Sciatic nerve (tissue), 2 donors: ENCODE results near the gene TCEAL4. TPM values are rescaled to one million over a fixed set of nuclear protein-coding genes. Genes with fewer than 3 reads are reported as not detected.
A peak's percentile ranks its signal among the peaks of the same experiment; 100 is the strongest.
"Not testable (repeated sequence)": the region's sequence is repeated elsewhere in the genome, so short reads cannot be mapped to it uniquely, and the experiment has no call there.

Experiments used
- ATAC-seq: fragments of 200-7000 bp; cut with Tn5 transposase; one replicate; pipeline ENCODE4 v1.9.1; 2020; ENCODE audit warnings: mild to moderate bottlenecking, moderate library complexity
- DNase-seq: peaks from one replicate; pipeline ENCODE4 v3.0.0-alpha.2; 2020; ENCODE audit warnings: low spot score
- intact Hi-C: fragments of 100-400 bp; cut with DNase I; formaldehyde crosslinking; loops from one replicate; pipeline ENCODE4 v1.14.2; 2022
- total RNA-seq: library from RNA; stranded (reverse); fragmentation: NEBNext Ultra II Directional; extraction: Animal tissue kit (Norgen Biotek cat#: 25700); gene quantifications from one replicate; pipeline ENCODE4 v1.2.1, GENCODE V29; 2021
- donor health status: DM: no; HTN: no; CAD: no.
- donor health status: DM: no; HTN: no; CAD: no.

Gene TCEAL4
- total RNA-seq, 1 donor from 2014 or later, result 102 TPM

- DNase-seq, result no peak
- ATAC-seq, result no peak
- intact Hi-C loops, result no loop called here
These were observed 719 bp upstream of the TCEAL4 start for GRCh38 chrX:103584596-103584995.

- ATAC-seq, result peak; percentile 76
- DNase-seq, result no peak
- intact Hi-C loops, result no loop called here
These were observed 965 bp downstream of the TCEAL4 start for GRCh38 chrX:103586314-103586646.

- DNase-seq, result no peak
- no peak for ATAC-seq
- intact Hi-C loops, result no loop called here
These were observed 1.3 kb downstream of the TCEAL4 start for GRCh38 chrX:103586659-103587058.

GRCh38 chrX:103592295-103592694, 7.0 kb downstream of the TCEAL4 start:
- intact Hi-C loops, ATAC-seq, DNase-seq: not testable (repeated sequence)

GRCh38 chrX:103595202-103595601, 9.9 kb downstream of the TCEAL4 start:
- DNase-seq, ATAC-seq, intact Hi-C loops: not testable (repeated sequence)

- ATAC-seq, result peak; percentile 90
- intact Hi-C loops, result no loop called here
- DNase-seq, result peak; percentile 67
These were observed 22.3 kb downstream of the TCEAL4 start, which contains the start of gene TCEAL3 for GRCh38 chrX:103607364-103608305. Gene TCEAL3 (plus strand): TSS chrX:103607963. CDS start chrX:103609065, 1,102 bp downstream.

- intact Hi-C loops, result no loop called here
- ATAC-seq (peak; percentile 71), DNase-seq (peak; percentile 51)
These were observed 23.1 kb downstream of the TCEAL4 start for GRCh38 chrX:103608306-103608963.

- ATAC-seq (no peak), DNase-seq (no peak)
- intact Hi-C loops, result no loop called here
These were observed 25.0 kb downstream of the TCEAL4 start for GRCh38 chrX:103610282-103610681.

GRCh38 chrX:103613362-103613890, 28.1 kb downstream of the TCEAL4 start:
- DNase-seq (no peak), ATAC-seq (no peak)
- intact Hi-C loops, result no loop called here

- intact Hi-C loops, result no loop called here
- ATAC-seq (no peak), DNase-seq (no peak)
These were observed 29.7 kb downstream of the TCEAL4 start for GRCh38 chrX:103614999-103615398.

GRCh38 chrX:103615781-103616371, 30.6 kb downstream of the TCEAL4 start:
- intact Hi-C loops, result no loop called here
- no peak for ATAC-seq
- no peak for DNase-seq

- intact Hi-C loops, result no loop called here
- DNase-seq, result no peak
- no peak for ATAC-seq
These were observed 31.4 kb downstream of the TCEAL4 start for GRCh38 chrX:103616676-103617186.

GRCh38 chrX:103624111-103624510, 38.8 kb downstream of the TCEAL4 start:
- DNase-seq (no peak), ATAC-seq (no peak)
- intact Hi-C loops, result no loop called here

- intact Hi-C loops, result no loop called here
- DNase-seq, result no peak
- ATAC-seq, result no peak
These were observed 41.5 kb downstream of the TCEAL4 start for GRCh38 chrX:103626855-103627254.

- intact Hi-C loops, result no loop called here
- DNase-seq (peak; percentile 79), ATAC-seq (peak; percentile 78)
These were observed 43.3 kb downstream of the TCEAL4 start, which contains the start of gene TCEAL1 for GRCh38 chrX:103628386-103629317. Gene TCEAL1 (plus strand): TSS chrX:103628975. CDS start chrX:103629917, 942 bp downstream.

GRCh38 chrX:103629318-103630170, 44.2 kb downstream of the TCEAL4 start:
- intact Hi-C loops, result no loop called here
- ATAC-seq (peak; percentile 94), DNase-seq (peak; percentile 80)

- intact Hi-C loops, result no loop called here
- DNase-seq (no peak), ATAC-seq (no peak)
These were observed 44.8 kb downstream of the TCEAL4 start for GRCh38 chrX:103630171-103630511.
